GM21447 (cell line): ENCODE data around the gene DRG2.

Experiments
- ATAC-seq: cut with Tn5 transposase; IDR thresholded peaks from one replicate; pipeline ENCODE4 v1.9.1; 2021; ENCODE audit not compliant: unreplicated experiment

Gene DRG2

GRCh38 chr17:18115517-18115916, 27.8 kb downstream of the DRG2 start:
- no peak for ATAC-seq

GRCh38 chr17:18116078-18116477, 28.3 kb downstream of the DRG2 start:
- no peak for ATAC-seq

- no peak for ATAC-seq
Measured at GRCh38 chr17:18117533-18117932, 29.8 kb downstream of the DRG2 start.

GRCh38 chr17:18117982-18118975, 30.5 kb downstream of the DRG2 start:
- no peak for ATAC-seq

- ATAC-seq = no peak
Measured at GRCh38 chr17:18119166-18119745, 31.5 kb downstream of the DRG2 start.

- no peak for ATAC-seq
Measured at GRCh38 chr17:18119938-18120337, 32.2 kb downstream of the DRG2 start.

- ATAC-seq = no peak
Measured at GRCh38 chr17:18120461-18121017, 32.8 kb downstream of the DRG2 start.

GRCh38 chr17:18121144-18121910, 33.6 kb downstream of the DRG2 start:
- ATAC-seq = no peak

GRCh38 chr17:18122990-18123753, 35.4 kb downstream of the DRG2 start:
- ATAC-seq = no peak

- no peak for ATAC-seq
Measured at GRCh38 chr17:18124345-18125126, 36.8 kb downstream of the DRG2 start.

GRCh38 chr17:18129041-18129502, 41.3 kb downstream of the DRG2 start:
- ATAC-seq = no peak

- ATAC-seq = no peak
Measured at GRCh38 chr17:18132711-18133110, 45.0 kb downstream of the DRG2 start.

- no peak for ATAC-seq
Measured at GRCh38 chr17:18136357-18136756, 48.6 kb downstream of the DRG2 start.

- ATAC-seq = no peak
Measured at GRCh38 chr17:18138065-18138749, 50.5 kb downstream of the DRG2 start.

GRCh38 chr17:18139092-18139491, 51.3 kb downstream of the DRG2 start:
- no peak for ATAC-seq

- no peak for ATAC-seq
Measured at GRCh38 chr17:18139498-18139897, 51.8 kb downstream of the DRG2 start.

- ATAC-seq = no peak
Measured at GRCh38 chr17:18139949-18140348, 52.2 kb downstream of the DRG2 start.

GRCh38 chr17:18140648-18141047, 52.9 kb downstream of the DRG2 start:
- ATAC-seq = no peak

GRCh38 chr17:18141210-18141803, 53.6 kb downstream of the DRG2 start:
- no peak for ATAC-seq
